HG02678 (cell line): ENCODE data around the gene ZNF202.

Experiments
- ATAC-seq: cut with Tn5 transposase; IDR thresholded peaks from one replicate; pipeline ENCODE4 v1.9.1; 2021; ENCODE audit warnings: mild to moderate bottlenecking, moderate library complexity; ENCODE audit not compliant: unreplicated experiment

ZNF202 gene

GRCh38 chr11:123684601-123685000, 56.9 kb downstream of the ZNF202 start:
- no peak for ATAC-seq

- ATAC-seq, result no peak
These were observed 57.9 kb downstream of the ZNF202 start for GRCh38 chr11:123683428-123684170.

GRCh38 chr11:123682696-123683410, 58.6 kb downstream of the ZNF202 start:
- no peak for ATAC-seq

GRCh38 chr11:123681030-123681429, 60.4 kb downstream of the ZNF202 start:
- no peak for ATAC-seq

- ATAC-seq, result no peak
These were observed 63.2 kb downstream of the ZNF202 start for GRCh38 chr11:123678246-123678645.

GRCh38 chr11:123677510-123677909, 64.0 kb downstream of the ZNF202 start:
- no peak for ATAC-seq

GRCh38 chr11:123674297-123674696, 67.2 kb downstream of the ZNF202 start:
- no peak for ATAC-seq
